ENCODE measurements around the gene TMEM218. TPM values are rescaled to one million over a fixed set of nuclear protein-coding genes. Genes with fewer than 3 reads are reported as not detected.

Gene TMEM218
- total RNA-seq, 2 experiments from 2014 or later: 13.7 to 15.6 TPM

DNA sequence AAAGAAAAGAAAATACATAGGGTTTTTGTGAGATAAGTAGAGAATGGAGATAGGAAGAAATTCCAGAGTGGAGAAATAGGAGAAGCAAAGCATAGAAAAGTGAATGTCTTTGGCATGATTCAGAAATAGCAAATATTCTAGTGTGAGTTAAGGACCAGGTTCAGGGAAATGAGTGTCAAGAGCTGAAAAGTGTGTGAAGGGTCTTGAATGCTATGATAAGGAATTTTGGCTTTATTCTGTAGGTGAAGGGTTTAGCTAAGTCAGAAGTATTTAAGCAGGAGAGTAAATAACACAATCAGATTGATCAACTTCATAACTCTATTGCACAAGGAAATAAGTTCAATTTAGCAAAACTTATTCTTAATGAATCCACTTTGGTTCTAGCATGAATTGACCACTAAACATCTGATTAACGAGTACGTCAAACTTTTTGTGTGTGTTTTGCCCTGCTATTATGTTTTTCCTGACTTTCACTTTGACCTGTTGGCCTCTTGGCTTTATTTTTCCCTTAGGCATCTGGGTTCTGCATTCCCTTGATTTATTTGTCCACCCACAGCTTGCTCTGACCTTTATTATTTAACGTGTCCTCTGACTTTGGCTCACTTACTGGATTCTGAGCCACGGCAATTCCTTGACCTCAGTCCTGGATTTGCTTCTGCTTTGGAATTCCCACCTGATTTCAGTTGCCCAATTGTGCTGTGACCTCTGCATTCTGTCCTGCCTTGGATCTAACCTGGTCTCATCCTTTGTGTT lies 11.9 kb upstream of the TMEM218 start:
- POLR2A ChIA-PET: interaction anchor here (1.7 kb wide), 1 partner anchor 12 kb away, joined by 16 read pairs; the partner anchor contains the start of gene TMEM218
- peaks cover 39% of the 10 kb centered on the region for H3K27me3 Mint-ChIP-seq
- no peak overlapping the region for H3K27ac Mint-ChIP-seq
- no peaks in the 10 kb centered on the region for H3K36me3 Mint-ChIP-seq (ENCODE audit: low read depth)
- H3K9me3 Mint-ChIP-seq: no peaks in the 10 kb centered on the region
- peaks cover 5% of the 10 kb centered on the region for H3K4me1 Mint-ChIP-seq
- CTCF ChIA-PET: interaction anchor here (0.7 to 3.0 kb wide), 15 partner anchors 7 to 1356 kb away, joined by 3 to 27 read pairs (median 7); partner anchors contain the start of genes CCDC15 and TMEM218
- DNase-seq: no peak
- no peak overlapping the region for H3K4me3 Mint-ChIP-seq

DNA sequence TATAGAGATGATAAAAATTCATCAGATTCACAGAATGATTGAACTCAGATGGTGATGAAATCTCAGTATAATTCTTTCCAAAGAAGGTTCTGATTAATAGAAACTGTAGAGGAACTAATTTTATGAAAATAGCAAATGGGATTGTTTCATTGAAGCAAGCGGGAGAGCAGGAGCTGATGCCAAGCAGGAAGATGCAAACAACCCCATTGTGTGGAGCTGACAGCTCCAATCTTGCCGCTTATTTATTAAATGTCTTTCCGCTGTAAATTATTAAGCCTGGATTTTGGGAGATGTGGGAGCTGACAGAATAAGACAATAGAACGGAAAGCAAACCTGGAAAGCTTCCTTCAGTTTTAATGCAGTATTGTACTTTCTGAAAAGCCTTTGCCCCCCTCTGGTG lies 6.0 kb upstream of the TMEM218 start:
- H3K27ac Mint-ChIP-seq: no peak overlapping the region
- no peaks in the 10 kb centered on the region for H3K36me3 Mint-ChIP-seq (ENCODE audit: low read depth)
- CTCF ChIA-PET: no interaction called here
- peaks cover 26% of the 10 kb centered on the region for H3K27me3 Mint-ChIP-seq
- POLR2A ChIA-PET: no interaction called here
- no peak for DNase-seq
- H3K4me3 Mint-ChIP-seq: no peak overlapping the region
- no peaks in the 10 kb centered on the region for H3K9me3 Mint-ChIP-seq
- H3K4me1 Mint-ChIP-seq: peaks cover under 1% of the 10 kb centered on the region

DNA sequence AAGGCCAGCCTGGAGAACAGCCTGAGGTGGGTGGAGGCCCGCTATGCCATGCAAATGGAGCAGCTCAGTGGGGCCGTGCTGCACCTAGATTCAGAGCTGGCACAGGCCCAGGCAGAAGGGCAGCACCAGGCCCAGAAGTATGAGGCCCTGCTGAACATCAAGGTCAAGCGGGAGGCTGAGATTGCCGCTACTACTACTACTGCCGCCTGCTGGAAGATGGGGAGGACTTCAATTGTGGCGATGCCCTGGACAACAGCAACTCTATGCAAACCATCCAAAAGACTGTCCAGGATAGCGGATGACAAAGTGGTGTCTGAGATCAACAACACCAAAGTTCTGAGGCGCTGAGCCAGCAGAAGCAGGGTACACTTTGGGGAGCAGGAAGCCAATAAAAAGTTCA lies 3.1 kb upstream of the TMEM218 start:
- Mint-ChIP-seq H3K4me3 (no peak overlapping the region), H3K9me3 (no peaks in the 10 kb centered on the region), H3K27ac (no peak overlapping the region), H3K27me3 (peaks cover 26% of the 10 kb centered on the region), H3K4me1 (peaks cover 19% of the 10 kb centered on the region), H3K36me3 (ENCODE audit: low read depth) (peaks cover 3% of the 10 kb centered on the region)
- no peak for DNase-seq
- ChIA-PET POLR2A (no interaction called here), CTCF (no interaction called here)

DNA sequence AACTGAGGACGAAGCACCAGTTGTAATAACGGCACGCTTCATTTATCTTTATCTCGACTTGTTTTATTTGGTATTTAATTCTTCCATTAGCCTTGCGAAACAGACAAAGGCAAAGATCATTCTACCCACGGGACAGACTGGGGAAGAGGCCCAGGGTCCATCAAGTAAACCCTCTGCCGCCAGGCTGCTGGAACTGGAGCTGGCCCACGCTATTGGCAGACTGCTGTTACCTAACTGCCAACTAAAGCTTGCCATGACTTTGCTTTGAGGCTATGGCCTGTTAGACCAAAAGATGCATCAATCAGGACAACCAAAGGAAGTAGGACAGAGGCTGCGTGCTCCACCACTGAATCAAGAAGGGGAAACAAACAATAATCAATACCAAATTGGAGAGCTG lies 780 bp upstream of the TMEM218 start:
- Mint-ChIP-seq H3K36me3 (ENCODE audit: low read depth) (peaks cover 3% of the 10 kb centered on the region), H3K9me3 (no peaks in the 10 kb centered on the region), H3K27ac (peak overlapping the region; percentile 83), H3K4me3 (peak overlapping the region; percentile 94), H3K4me1 (peaks cover 19% of the 10 kb centered on the region), H3K27me3 (peaks cover 7% of the 10 kb centered on the region)
- CTCF ChIA-PET: interaction anchor here (0.9 to 3.3 kb wide), 7 partner anchors 12 to 236 kb away, joined by 4 to 18 read pairs (median 8); no protein-coding TSS in a partner anchor
- POLR2A ChIA-PET: interaction anchor here (0.7 to 2.9 kb wide), 11 partner anchors 12 to 775 kb away, joined by 3 to 16 read pairs (median 5); partner anchors contain the start of genes CCDC15, EI24, HYLS1 and SLC37A2
- DNase-seq: no peak

DNA sequence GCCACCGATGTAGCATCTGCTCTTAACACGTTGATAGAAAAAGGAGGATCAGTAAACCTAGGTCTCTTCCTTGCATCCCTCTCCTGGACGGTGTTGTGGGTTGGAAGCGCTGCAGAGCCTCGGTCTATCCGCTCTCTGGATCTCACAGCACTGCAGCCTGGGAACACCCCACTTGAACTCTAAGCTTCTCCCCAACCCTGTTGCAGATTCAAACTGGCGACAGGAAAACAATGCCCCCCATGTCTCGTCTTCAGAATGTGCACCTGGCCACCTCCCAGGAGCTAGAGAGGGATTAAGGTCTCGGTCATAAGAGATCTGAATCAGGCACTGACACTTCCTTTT lies 454 bp downstream of the TMEM218 start:
- ChIA-PET CTCF (interaction anchor here (1.0 to 3.3 kb wide), 7 partner anchors 14 to 274 kb away, joined by 3 to 18 read pairs (median 9); no protein-coding TSS in a partner anchor), POLR2A (interaction anchor here (0.8 to 2.9 kb wide), 9 partner anchors 8 to 310 kb away, joined by 3 to 16 read pairs (median 5); partner anchors contain the start of gene CCDC15)
- peak overlapping the region; percentile 94 for H3K4me3 Mint-ChIP-seq
- H3K27me3 Mint-ChIP-seq: peaks cover 2% of the 10 kb centered on the region
- peaks cover 3% of the 10 kb centered on the region for H3K36me3 Mint-ChIP-seq (ENCODE audit: low read depth)
- H3K27ac Mint-ChIP-seq: peak overlapping the region; percentile 83
- H3K4me1 Mint-ChIP-seq: peaks cover 22% of the 10 kb centered on the region
- DNase-seq: no peak
- no peaks in the 10 kb centered on the region for H3K9me3 Mint-ChIP-seq

DNA sequence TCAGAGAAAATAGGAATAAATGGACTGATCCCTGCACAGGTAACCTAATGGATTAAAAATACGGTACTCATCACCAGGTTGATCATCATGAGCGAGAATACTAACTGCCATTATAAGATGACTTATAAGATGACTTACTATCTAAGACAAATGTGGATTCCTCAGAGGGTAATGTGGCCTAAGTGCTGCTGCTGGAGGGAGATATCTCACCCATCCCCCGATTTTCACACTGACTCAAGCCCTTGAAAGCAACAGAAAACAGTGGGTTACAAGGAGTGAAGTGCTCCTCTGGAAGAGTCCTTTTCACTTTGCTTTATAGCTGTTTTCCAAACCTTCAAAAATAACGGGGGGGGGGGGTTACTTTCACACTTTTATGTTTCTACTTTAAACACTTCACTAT lies 920 bp downstream of the TMEM218 start:
- no peaks in the 10 kb centered on the region for H3K9me3 Mint-ChIP-seq
- peak overlapping the region; percentile 32 for H3K27ac Mint-ChIP-seq
- H3K27me3 Mint-ChIP-seq: peaks cover under 1% of the 10 kb centered on the region
- no peak for DNase-seq
- peaks cover 26% of the 10 kb centered on the region for H3K4me1 Mint-ChIP-seq
- peak overlapping the region; percentile 94 for H3K4me3 Mint-ChIP-seq
- H3K36me3 Mint-ChIP-seq (ENCODE audit: low read depth): peaks cover 3% of the 10 kb centered on the region
- ChIA-PET POLR2A (interaction anchor here (0.8 to 2.9 kb wide), 8 partner anchors 8 to 160 kb away, joined by 3 to 16 read pairs (median 5); partner anchors contain the start of gene CCDC15), CTCF (interaction anchor here (1.0 to 3.3 kb wide), 7 partner anchors 14 to 274 kb away, joined by 3 to 12 read pairs (median 7); no protein-coding TSS in a partner anchor)

- Mint-ChIP-seq H3K4me1 (peaks cover 30% of the 10 kb centered on the region), H3K36me3 (ENCODE audit: low read depth) (peaks cover 3% of the 10 kb centered on the region), H3K27ac (no peak overlapping the region), H3K4me3 (no peak overlapping the region), H3K27me3 (no peaks in the 10 kb centered on the region), H3K9me3 (no peaks in the 10 kb centered on the region)
- ChIA-PET POLR2A (no interaction called here), CTCF (no interaction called here)
- no peak for DNase-seq
Observed at GRCh38 chr11:125108469-125108868, 3.0 kb downstream of the TMEM218 start.

- CTCF ChIA-PET: interaction anchor here (1.0 to 2.1 kb wide), 3 partner anchors 15 to 36 kb away, joined by 3 to 8 read pairs (median 4); no protein-coding TSS in a partner anchor
- H3K27ac Mint-ChIP-seq: no peak overlapping the region
- POLR2A ChIA-PET: interaction anchor here (1.1 kb wide), 1 partner anchor 152 kb away, joined by 4 read pairs; no protein-coding TSS in a partner anchor
- no peaks in the 10 kb centered on the region for H3K9me3 Mint-ChIP-seq
- no peak for DNase-seq
- H3K36me3 Mint-ChIP-seq (ENCODE audit: low read depth): peaks cover 8% of the 10 kb centered on the region
- H3K4me3 Mint-ChIP-seq: no peak overlapping the region
- H3K27me3 Mint-ChIP-seq: no peaks in the 10 kb centered on the region
- peaks cover 20% of the 10 kb centered on the region for H3K4me1 Mint-ChIP-seq
Observed at GRCh38 chr11:125105926-125106325, 5.5 kb downstream of the TMEM218 start.

GRCh38 chr11:125102510-125102909 lies 8.9 kb downstream of the TMEM218 start:
- no peaks in the 10 kb centered on the region for H3K9me3 Mint-ChIP-seq
- ChIA-PET CTCF (interaction anchor here (0.8 kb wide), 1 partner anchor 143 kb away, joined by 3 read pairs; no protein-coding TSS in a partner anchor), POLR2A (interaction anchor here (0.8 kb wide), 1 partner anchor 8 kb away, joined by 3 read pairs; no protein-coding TSS in a partner anchor)
- H3K4me3 Mint-ChIP-seq: no peak overlapping the region
- DNase-seq: no peak
- H3K27me3 Mint-ChIP-seq: no peaks in the 10 kb centered on the region
- H3K36me3 Mint-ChIP-seq (ENCODE audit: low read depth): peaks cover 15% of the 10 kb centered on the region
- H3K4me1 Mint-ChIP-seq: peaks cover 11% of the 10 kb centered on the region
- no peak overlapping the region for H3K27ac Mint-ChIP-seq

DNA sequence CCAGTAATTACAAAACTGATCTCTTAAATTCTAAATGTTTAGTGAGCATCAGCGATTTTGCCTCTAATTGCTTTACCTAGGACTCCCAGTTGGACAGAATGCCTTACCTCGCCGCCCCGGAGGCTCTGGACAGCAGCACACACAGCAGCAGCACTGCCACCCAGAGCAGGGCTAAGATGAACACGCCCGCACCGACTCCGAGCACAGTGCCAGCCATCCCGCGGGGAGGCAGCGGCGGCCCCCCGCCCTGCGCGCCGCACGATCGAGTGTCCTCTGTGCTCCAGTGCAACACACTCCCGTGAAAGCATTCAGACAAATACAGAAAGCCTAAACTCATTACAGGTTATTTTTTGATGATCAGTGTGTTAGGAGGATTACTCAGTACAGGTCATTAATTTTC lies 9.4 kb downstream of the TMEM218 start:
- H3K36me3 Mint-ChIP-seq (ENCODE audit: low read depth): peaks cover 15% of the 10 kb centered on the region
- CTCF ChIA-PET: interaction anchor here (0.8 kb wide), 1 partner anchor 142 kb away, joined by 3 read pairs; no protein-coding TSS in a partner anchor
- H3K27ac Mint-ChIP-seq: no peak overlapping the region
- no peak for DNase-seq
- POLR2A ChIA-PET: no interaction called here
- no peaks in the 10 kb centered on the region for H3K9me3 Mint-ChIP-seq
- peaks cover 11% of the 10 kb centered on the region for H3K4me1 Mint-ChIP-seq
- no peak overlapping the region for H3K4me3 Mint-ChIP-seq
- H3K27me3 Mint-ChIP-seq: no peaks in the 10 kb centered on the region

- CTCF ChIA-PET: interaction anchor here (2.1 kb wide), 1 partner anchor 23 kb away, joined by 7 read pairs; no protein-coding TSS in a partner anchor
- Mint-ChIP-seq H3K9me3 (no peaks in the 10 kb centered on the region), H3K27me3 (no peaks in the 10 kb centered on the region), H3K36me3 (ENCODE audit: low read depth) (peaks cover 17% of the 10 kb centered on the region), H3K4me1 (peaks cover 11% of the 10 kb centered on the region), H3K4me3 (no peak overlapping the region), H3K27ac (no peak overlapping the region)
- no peak for DNase-seq
- POLR2A ChIA-PET: no interaction called here
Observed at GRCh38 chr11:125101596-125101995, 9.8 kb downstream of the TMEM218 start.

GRCh38 chr11:125100136-125100535 lies 11.3 kb downstream of the TMEM218 start:
- H3K36me3 Mint-ChIP-seq (ENCODE audit: low read depth): peaks cover 19% of the 10 kb centered on the region
- H3K4me3 Mint-ChIP-seq: no peak overlapping the region
- ChIA-PET CTCF (interaction anchor here (2.1 kb wide), 1 partner anchor 24 kb away, joined by 7 read pairs; no protein-coding TSS in a partner anchor), POLR2A (no interaction called here)
- H3K9me3 Mint-ChIP-seq: no peaks in the 10 kb centered on the region
- H3K4me1 Mint-ChIP-seq: peaks cover under 1% of the 10 kb centered on the region
- H3K27me3 Mint-ChIP-seq: no peaks in the 10 kb centered on the region
- no peak for DNase-seq
- H3K27ac Mint-ChIP-seq: no peak overlapping the region

- no peak overlapping the region for H3K4me3 Mint-ChIP-seq
- H3K27ac Mint-ChIP-seq: no peak overlapping the region
- no peak for DNase-seq
- no peaks in the 10 kb centered on the region for H3K4me1 Mint-ChIP-seq
- ChIA-PET CTCF (interaction anchor here (2.9 kb wide), 1 partner anchor 47 kb away, joined by 7 read pairs; no protein-coding TSS in a partner anchor), POLR2A (interaction anchor here (1.2 kb wide), 1 partner anchor 72 kb away, joined by 3 read pairs; no protein-coding TSS in a partner anchor)
- H3K27me3 Mint-ChIP-seq: no peaks in the 10 kb centered on the region
- peaks cover 4% of the 10 kb centered on the region for H3K36me3 Mint-ChIP-seq (ENCODE audit: low read depth)
- H3K9me3 Mint-ChIP-seq: no peaks in the 10 kb centered on the region
Observed at GRCh38 chr11:125094731-125095130, 16.7 kb downstream of the TMEM218 start.

Measured in activated CD4-positive, alpha-beta memory T cell treated with anti-CD3 and anti-CD28 coated beads, Interleukin-2, amount 10 ng/mL, durations not matched to agents 7 days and 5 days (primary cell).